LNCaP clone FGC (cell line): ENCODE results near the gene H6PD.

Experiments
- DNase-seq: peaks from one replicate; pipeline ENCODE4 v3.0.0-alpha.2; 2011; ENCODE audit warnings: low read depth
- H3K4me3 ChIP-seq: 2 replicates; pipeline ENCODE4 v1.5.1; 2011; ENCODE audit warnings: mild to moderate bottlenecking, low read depth, low read length, control low read depth
- TF ChIP-seq, protein P1 (sequence below): IDR thresholded peaks from 2 replicates; pipeline ENCODE4 v1.5.1; 2012; ENCODE audit warnings: mild to moderate bottlenecking; ENCODE audit not compliant: control insufficient read depth, insufficient read depth; ENCODE audit errors: extremely low read depth

The H6PD gene

DNA sequence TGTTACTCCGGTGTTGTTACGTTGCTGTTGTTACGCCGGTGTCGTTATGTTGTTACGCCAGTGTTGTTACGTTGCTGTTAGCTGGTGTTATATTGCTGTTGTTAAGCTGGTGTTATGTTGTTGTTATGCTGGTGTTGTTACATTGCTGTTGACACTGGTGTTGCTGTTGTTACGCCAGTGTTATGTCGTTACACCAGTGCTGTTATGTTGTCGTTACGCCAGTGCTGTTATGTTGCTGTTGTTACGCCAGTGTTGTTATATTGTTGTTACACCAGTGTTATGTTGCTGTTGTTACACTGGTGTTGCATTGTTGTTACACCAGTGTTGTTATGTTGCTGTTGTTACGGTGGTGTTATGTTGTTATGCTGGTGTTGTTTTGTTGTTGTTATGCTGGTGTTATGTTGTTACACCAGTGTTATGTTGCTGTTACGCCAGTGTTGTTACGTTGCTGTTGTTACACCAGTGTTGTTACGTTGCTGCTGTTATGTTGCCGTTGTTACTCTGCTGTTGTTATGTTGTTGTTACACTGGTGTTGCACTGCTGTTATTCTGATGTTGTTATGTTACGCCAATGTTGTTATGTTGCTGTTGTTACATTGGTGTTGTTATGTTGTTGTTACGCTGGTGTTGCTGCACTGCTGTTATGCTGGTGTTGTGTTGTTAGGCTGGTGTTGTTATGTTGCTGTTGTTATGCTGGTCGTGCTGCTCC, 25.6 kb downstream of the H6PD start:
- DNase-seq, result no peak
- H3K4me3 ChIP-seq, result no peak overlapping the region

DNA sequence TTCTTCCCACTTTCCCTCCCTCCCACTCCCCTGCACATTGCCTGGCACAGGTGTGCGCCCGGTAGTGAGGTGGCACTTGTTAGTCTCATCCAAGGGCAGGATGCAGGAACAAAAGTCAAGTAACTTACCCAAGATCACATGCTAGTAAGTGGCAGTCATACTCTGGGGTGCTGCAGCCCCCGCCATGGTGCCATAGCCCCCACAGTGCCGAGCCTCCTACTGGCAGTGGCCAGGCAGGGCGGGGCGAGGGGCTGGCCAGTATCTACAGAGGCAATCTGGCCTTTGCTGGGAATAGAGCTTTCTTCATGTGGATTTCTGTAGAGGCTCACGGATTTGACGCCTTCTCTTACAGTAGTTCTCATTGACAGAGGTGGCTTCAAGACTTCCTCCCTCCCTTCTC, 26.9 kb downstream of the H6PD start:
- TF ChIP-seq, protein P1, sequence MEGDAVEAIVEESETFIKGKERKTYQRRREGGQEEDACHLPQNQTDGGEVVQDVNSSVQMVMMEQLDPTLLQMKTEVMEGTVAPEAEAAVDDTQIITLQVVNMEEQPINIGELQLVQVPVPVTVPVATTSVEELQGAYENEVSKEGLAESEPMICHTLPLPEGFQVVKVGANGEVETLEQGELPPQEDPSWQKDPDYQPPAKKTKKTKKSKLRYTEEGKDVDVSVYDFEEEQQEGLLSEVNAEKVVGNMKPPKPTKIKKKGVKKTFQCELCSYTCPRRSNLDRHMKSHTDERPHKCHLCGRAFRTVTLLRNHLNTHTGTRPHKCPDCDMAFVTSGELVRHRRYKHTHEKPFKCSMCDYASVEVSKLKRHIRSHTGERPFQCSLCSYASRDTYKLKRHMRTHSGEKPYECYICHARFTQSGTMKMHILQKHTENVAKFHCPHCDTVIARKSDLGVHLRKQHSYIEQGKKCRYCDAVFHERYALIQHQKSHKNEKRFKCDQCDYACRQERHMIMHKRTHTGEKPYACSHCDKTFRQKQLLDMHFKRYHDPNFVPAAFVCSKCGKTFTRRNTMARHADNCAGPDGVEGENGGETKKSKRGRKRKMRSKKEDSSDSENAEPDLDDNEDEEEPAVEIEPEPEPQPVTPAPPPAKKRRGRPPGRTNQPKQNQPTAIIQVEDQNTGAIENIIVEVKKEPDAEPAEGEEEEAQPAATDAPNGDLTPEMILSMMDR, result no peak
- H3K4me3 ChIP-seq, result no peak overlapping the region
- DNase-seq, result no peak

More for the DNA sequence above, 25.6 kb downstream of the H6PD start:
- TF ChIP-seq, protein P1, result no peak

DNA sequence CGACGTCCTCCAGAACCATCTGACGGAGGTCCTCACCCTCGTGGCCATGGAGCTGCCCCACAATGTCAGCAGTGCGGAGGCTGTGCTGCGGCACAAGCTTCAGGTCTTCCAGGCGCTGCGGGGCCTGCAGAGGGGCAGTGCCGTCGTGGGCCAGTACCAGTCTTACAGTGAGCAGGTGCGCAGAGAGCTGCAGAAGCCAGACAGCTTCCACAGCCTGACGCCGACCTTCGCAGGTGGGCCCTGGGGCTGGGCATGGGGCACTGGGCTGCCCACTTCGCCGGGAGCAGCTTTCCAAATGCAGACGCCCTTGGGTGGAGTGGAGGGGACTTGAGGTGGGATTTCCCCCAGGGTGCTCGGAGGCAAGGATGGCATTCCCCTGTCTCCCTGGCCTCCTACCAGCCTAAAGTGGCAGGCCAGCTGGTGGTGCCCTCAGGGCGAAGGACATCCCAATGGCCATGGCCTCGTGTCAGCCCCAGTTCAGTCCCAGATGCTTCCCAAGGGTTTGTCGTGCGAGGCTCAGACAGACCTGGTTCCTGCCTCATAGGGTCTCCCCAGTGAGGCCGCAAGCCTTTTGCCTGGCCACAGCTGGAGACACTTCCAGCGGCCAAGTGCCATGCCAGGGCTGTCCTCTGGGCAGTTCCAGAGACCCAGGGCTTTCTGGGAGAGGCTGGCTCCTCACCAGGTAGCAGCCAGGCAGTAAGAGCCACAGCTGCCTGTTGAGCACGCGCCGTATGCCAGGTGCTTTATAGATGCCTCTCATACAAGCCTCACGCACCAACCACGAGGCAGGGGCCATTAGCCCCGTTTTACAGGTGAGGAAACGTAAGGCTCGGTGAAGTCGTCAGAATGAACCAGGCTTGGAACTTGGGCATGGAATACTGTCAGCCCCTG, 27.8 kb downstream of the H6PD start:
- DNase-seq, result no peak
- TF ChIP-seq, protein P1, result no peak

DNA sequence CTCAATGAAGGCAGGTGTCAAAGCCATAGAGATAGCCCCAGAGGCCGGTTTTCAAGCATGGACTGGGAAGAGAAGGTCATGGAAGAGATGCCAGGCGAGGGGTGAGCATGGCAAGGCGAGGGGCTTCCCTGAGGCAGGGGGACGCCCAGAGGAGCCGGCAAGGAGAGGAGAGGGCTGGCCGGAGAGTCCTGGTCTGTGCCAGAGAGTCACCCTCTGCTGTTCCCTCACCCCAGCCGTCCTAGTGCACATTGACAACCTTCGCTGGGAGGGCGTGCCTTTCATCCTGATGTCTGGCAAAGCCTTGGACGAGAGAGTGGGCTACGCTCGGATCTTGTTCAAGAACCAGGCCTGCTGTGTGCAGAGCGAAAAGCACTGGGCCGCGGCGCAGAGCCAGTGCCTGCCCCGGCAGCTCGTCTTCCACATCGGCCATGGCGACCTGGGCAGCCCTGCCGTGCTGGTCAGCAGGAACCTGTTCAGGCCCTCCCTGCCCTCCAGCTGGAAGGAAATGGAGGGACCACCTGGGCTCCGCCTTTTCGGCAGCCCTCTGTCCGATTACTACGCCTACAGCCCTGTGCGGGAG, 28.8 kb downstream of the H6PD start:
- TF ChIP-seq, protein P1, result no peak
- DNase-seq, result no peak
- no peak overlapping the region for H3K4me3 ChIP-seq

More for the DNA sequence above, 27.8 kb downstream of the H6PD start:
- H3K4me3 ChIP-seq, result no peak overlapping the region

DNA sequence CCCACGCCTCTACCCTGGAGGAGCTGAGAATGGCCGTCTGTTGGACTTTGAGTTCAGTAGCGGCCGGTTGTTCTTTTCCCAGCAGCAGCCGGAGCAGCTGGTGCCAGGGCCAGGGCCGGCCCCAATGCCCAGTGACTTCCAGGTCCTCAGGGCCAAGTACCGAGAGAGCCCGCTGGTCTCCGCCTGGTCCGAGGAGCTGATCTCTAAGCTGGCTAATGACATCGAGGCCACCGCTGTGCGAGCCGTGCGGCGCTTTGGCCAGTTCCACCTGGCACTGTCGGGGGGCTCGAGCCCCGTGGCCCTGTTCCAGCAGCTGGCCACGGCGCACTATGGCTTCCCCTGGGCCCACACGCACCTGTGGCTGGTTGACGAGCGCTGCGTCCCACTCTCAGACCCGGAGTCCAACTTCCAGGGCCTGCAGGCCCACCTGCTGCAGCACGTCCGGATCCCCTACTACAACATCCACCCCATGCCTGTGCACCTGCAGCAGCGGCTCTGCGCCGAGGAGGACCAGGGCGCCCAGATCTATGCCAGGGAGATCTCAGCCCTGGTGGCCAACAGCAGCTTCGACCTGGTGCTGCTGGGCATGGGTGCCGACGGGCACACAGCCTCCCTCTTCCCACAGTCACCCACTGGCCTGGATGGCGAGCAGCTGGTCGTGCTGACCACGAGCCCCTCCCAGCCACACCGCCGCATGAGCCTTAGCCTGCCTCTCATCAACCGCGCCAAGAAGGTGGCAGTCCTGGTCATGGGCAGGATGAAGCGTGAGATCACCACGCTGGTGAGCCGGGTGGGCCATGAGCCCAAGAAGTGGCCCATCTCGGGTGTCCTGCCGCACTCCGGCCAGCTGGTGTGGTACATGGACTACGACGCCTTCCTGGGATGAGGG, 29.7 kb downstream of the H6PD start:
- no peak overlapping the region for H3K4me3 ChIP-seq
- DNase-seq, result no peak
- TF ChIP-seq, protein P1, result no peak

DNA sequence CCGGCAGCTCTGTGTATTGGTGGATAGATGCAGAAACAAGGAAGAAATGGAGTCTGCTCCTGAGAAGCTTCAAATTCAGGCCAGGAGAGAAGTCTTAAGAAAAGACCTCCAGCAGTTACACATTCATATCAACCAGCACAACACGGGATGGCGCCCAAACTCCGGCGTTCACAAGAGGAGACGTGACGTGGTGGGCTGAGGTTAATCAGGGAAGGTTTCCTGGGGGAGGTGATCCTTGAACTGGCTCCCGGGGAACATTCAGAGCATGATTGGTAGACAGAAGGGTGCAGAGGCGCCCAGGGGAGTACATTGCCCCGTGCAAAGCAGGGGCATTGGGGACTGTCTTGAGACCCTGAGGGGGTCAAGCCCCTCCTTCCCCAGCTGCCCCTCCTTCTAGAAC, 30.5 kb downstream of the H6PD start:
- TF ChIP-seq, protein P1, result no peak
- H3K4me3 ChIP-seq, result no peak overlapping the region
- DNase-seq, result no peak
